GM19372 (cell line): Measurements from ENCODE around the gene GREB1.

ENCODE experiments used
- ATAC-seq: cut with Tn5 transposase; IDR thresholded peaks from one replicate; pipeline ENCODE4 v1.9.1; 2021; ENCODE audit warnings: mild to moderate bottlenecking, low read depth, moderate library complexity; ENCODE audit not compliant: unreplicated experiment

Gene GREB1

DNA sequence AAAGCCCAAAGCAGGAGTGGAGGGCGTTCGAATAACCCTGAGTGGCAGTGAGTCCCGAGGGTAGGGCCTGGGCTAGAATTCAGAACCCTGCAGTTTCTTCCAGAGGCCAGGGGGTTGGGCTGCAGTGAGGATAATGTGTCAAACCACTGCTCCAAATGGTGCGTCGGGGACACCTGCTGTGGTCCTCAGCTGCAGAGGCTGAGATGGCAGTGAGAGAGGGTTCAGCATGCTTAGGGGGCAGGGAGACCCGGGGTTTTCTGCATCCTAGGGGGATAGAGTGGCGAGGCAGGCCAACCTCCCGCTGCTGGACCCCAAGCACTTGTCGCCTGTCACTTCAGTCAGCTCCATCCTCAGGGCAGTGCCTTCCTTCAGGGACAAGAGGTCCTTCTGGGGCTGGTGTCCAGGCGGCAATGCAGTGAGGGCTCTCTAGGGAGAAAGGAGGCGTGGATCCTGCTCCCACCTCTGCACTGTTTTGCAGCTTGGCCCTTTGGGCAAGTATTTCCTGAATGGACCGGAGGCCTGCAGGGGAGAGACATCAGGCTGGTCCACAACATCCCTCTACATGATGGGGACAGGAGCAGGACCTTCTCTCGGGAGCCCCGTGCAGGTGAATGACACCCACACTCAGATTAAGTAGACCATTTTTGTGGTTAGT lies 144.6 kb downstream of the GREB1 start:
- ATAC-seq: no peak

DNA sequence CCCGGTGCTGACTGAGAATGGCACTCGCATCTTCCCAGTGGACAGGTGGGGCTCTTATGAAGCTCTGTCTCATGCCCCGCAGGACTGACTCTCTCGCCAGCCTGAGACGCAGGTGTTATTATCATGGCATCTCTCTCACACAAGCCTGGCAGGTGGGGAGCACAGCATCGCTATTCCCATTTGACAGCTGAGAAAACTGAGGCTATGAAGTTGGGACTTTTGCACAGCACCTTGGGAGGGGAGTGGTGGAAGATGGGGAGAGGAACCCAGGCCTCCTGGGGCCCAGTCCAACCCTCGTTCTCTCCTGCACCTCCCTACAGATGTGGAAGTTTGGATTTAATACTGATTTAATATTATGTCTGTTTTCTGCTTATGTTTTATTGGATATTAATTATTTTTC lies 145.2 kb downstream of the GREB1 start:
- ATAC-seq: no peak

DNA sequence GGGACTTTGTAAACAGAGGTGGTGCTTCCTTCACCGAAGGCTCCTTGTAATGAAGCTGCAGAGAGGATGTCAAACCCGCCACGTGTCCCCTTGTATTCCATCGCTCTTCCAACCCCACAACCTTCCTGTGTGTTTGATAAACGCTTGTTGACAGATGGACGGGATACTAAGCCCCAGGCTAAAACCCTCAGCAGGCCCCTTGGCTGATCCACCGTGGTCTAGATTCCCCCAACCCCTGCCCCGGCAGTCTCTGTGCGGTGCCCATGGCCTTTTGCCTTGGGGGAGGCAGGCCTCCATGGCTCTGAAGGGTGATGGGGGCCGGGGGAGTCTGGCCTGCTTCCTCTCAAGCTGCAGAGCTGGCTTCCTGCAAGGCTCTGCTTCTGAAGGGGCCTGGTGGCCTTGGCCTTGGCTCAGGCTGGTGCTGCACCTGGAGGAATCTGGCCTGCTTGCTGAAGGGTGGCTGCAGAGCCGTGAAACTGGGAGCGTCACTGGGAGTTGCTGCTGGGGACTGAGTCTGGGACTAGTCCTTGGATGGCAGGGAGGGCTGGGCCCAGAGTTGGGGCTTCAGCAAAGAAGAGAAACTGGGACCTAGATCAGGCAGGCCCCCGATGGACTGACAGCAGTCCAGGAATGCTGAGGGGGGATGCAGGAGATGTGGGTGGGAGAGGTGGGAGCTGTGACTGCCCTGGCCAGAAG lies 145.8 kb downstream of the GREB1 start:
- ATAC-seq: no peak

DNA sequence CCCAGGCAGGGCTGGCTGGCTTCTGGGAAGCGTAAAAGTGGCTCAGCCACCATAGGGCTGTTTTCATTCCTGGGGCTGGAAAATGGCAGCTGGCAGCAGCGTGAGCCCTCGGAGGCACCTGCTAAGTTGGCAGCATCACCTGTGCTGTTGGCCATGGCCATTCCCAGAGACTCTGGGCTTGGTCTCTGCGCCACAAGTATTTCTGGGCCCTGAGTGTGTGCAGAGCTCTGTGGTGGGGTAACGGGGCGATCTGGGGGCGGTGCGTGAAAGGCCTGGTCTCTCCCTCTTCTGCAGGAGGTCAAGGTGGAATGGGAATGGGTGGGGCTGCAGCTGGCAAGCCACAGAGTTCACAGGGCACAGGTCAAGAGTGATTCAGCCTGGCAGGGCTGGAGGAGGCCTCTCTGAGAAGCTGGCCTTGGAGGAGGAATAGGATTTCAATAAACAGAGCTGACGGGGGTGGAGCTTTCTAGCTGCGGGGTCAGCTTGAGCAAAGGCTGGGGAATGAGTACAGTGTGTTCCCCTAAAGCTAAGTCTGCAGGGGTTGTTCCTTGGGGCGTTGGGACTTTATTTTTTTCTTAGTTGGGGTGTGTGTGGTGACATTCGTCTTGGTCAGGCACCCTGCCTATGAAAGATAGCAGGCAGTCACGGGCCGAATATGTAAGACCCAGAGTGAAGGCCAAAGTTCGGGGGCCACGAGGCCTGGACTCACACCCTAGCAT lies 146.5 kb downstream of the GREB1 start:
- no peak for ATAC-seq

DNA sequence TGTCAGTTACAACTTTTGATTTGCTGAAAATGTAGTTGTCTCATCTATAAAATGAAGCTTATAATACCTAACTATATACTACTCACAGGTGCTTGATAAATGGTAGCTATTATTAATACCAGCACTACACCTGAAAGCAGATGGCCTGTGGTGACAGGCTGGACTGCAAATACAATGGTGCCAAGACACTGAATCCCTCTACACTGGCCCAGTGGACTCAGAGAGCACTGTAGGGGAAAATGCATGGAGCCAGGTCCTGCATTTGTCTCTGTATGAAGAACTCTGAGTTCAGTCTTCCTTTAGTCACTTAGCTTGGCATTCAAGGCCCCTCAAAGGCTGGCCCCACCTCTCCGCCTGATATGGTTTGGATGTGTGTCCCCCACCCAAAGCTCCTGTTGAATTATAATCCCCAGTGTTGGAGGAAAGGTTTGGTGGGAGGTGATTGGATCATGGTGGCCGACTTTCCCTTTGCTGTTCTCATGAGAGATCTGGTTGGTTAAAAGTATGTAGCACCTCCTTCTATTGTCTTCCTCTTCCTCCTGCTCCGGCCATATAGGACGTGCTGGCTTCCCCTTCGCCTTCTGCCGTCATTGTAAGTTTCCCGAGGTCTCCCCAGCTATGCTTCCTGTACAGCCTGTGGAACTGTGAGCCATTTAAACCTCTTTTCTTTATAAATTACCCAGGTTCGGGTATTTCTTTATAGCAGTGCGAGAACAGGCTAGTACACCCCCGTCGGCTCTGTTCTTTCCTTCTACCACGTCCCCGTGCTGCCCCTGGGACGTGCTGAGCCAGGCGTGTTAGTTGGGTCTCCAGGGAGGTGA lies 147.3 kb downstream of the GREB1 start:
- no peak for ATAC-seq

DNA sequence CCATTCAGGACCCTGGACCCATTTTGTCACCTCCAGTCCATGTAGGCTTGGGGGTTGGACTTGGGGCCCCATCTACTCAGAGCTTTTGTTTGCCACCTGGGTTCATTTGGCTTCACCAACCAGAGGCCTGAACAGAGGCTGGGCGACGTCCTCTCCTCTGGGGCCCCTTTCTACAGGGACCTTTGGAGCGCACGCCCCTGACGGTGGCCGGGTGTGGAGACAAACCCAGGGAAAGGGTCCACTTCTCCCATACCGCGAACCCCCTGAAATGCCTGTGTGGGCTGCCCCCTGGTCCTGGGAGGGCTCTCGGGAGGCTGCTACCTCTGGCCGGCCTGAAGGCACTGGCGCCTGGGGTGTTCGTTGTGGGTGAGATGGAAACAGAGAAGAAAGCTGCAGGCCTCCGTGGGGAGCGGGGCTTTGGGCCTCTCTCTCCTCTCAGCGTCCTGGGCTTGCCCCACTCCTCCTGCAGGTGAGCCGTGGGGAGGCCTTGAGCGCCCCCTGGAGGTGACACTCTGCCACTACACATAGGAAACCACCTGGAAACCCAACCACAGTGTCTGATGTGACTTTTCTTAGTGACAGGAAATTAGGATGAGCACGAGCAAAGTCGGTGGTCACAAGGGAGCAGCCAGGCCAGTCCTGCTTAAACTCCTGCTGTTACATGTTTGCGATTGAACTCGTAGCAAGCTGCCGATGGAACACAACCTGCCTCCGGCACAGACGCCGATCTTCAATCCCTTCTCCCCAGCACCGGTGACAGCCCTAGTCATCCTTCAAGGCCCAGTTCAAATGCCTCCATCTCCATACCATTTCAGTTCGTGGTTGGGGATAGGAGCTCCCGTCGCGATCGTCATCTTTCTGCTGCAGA lies 148.1 kb downstream of the GREB1 start:
- ATAC-seq: no peak

DNA sequence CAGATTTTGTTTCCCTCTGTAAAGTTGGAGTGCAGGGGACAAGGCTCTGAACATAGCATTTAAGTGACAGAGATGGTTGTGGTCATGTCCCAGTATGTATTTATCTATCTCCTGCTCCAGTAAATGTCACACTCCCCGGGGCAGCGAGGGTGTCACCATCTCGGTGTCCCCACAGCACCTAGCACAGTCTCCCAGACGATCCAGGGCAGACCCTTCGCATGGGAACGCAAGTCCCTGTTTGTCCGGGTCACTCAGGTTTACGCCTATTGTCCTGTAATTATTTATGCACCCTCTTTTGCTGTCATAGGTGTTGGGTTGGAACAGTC lies 148.7 kb downstream of the GREB1 start:
- ATAC-seq: no peak

DNA sequence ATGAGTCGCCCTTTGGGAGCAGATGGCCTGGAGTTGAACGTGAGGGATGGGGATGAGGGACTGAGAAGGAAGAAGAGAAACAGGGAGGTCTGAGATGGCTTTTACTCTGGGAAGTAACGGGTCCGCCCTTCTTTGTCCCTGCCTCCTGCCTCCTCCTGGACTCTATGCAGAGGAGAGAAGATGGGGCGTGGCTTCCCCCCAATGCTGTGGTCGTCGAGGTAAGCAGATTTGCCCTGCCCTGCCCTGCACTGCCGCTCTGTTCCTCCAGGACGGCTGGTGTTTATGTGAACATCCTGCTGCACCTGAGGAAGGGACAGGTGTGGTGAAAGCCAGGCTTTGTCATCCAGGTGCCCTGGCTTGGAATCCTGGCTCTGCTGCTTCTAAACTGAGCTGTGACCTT lies 149.6 kb downstream of the GREB1 start:
- no peak for ATAC-seq

DNA sequence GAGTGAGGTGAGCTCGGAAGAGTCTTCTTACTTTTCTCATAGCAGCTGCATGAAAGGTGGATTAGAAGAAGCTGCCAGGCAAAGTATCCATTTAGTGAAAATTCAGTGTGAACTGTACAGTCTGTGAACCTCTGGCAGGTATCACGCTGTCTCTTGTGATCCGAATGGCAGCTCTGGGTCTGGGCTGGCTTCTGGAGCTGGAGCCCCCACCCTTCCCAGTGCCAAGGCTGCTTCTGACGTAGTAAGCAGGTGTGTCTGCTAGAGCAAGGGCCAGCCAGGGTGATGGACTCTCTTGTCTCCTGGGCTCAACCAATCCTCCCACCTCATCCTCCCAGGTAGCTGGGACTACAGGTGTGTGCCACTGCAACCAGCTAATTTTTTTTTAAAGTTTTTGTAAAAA lies 150.1 kb downstream of the GREB1 start:
- ATAC-seq: no peak

DNA sequence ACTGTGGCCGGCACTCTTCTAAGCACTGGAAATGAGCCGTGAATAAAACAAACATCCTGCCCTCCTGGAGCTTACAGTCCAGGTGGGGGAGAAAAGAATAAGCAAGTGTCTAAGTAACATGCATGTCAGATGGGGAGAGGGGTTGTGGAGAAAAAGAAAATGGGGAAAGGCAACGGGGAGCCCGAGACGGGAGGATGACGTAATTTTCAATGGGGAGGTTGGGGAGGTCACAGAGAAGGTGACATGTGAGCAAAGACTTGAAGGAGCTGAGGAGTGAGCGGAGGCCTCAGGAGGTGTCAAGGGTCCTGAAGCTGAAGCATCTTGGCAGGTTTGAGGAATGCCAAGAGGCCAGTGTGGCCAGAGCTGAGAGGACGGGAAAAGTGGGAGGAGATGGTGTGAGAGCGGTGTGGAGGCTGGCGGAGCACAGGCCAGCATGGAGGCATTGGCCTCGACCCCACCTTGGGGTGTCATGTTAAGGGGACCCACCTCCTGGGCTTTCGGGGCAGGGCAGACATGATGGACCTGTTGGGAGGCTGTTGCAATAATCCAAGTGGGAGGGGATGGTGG lies 151.1 kb downstream of the GREB1 start:
- ATAC-seq: no peak

DNA sequence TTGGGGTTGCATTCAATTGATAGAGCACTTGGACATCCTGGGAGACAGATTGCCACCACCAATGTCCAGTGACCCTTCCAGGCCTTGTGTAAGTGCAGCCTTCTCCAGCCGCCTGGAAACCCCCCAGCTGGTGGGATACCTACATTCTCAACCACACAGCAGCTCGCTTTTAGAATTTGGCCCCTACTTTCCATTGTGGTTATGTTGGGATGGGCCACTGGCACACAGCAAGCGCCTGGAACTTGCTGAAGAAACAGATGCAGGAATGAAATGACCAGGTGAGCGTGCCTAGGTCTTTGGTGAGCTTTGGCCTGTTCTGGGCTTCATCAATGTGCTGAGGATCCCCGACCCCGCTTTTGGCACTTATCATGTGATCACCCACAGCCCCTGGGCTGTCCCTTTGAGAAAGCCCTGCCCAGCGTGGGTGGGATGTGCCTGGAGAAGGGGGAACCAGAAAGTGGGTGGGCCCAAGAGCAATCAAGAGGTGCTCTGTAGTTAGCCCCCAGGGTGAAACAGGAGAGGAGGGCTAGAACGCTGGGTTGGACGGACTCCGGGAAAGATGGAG lies 152.1 kb downstream of the GREB1 start:
- ATAC-seq: no peak

DNA sequence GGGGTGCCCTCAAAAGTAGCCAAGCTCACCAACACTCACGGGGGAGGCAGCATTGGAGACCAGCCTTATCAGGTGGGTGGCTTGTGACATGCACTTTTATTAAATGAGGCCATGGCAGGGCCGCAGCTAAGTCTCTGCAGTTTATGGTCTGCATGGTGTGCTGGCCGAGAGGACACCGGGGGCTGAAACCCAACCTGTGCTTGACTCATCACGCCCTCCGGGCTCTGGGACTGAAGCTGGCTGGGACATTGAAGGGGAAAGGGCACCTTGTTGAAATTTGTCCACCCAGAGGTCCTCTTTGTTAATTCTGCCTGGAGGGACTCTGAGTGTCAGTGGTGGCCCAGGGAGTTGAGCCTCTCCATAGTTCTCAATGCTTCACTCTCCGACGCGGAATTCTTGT lies 153.9 kb downstream of the GREB1 start:
- ATAC-seq: no peak

DNA sequence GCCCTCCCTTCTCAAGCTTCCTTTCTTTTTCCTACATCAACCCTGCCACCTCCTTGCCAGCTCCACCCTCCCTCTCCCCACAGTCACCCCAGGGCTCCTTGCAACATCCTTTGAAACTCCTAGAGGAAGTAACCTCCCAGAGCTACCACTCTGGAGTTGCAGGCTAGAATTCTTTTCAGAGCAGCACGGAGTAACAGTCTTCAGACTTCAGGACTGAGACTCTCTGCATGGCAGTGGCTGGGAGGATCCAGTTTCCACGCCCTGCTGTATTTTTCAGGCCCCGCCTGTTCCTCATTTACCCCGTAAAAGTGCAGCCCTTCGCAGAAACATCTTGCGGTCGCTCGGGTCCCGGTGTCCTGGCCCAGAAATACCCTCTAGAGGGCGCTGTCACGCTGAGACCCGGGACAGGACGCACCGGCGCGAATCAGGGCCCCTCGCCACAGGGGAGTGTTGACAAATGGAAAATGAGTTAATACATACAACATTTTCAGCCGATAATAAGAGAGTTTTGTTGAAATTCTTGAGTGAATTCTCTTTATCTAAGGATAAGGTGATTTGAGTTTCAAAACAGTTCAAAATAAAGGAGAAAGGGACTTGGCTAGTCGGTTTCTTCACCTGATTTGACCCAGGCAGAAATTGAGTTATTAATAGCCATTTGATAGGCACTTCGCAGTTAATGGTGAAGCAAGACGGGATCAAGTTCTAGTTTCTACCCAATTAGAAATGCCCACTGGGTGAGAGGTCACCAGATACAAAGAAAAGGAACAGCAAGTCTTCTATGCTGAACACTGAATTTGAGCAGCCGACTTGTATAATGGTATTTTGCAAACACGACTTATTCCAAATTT lies 154.6 kb downstream of the GREB1 start:
- no peak for ATAC-seq

DNA sequence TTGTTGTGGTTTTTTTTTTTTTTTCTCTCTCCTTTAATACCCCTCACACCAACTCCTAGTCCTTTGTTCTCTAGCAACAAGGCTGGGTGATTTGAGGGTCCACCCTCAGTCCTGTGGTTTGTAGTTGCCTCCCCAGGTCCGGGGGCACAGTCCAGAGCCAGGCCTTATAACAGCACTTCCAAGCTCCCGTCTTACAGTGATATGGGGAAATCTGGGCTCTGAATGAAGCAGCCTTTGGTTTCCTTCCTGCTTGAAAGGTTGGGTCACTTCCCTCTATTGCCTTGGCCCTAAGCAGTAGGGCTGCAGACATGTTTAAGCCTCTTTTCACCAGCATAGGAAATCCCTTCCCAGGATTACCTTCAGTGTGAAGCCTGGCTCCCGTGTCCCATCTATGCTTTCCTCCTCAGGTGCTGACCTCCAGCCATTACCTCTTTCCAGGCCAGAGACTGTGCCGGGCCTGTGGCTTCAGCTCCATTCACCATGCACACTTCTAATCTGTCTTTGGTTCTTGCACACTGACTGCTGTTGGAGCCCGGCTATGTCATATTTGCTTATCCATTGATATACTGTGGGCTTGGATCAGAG lies 157.3 kb downstream of the GREB1 start:
- no peak for ATAC-seq
